Activated naive CD8-positive, alpha-beta T cell treated with anti-CD3 and anti-CD28 coated beads, Interleukin-2, amount 10 ng/mL, durations not matched to agents 7 days and 5 days (primary cell): ENCODE measurements around the gene STX4. TPM values are rescaled to one million over a fixed set of nuclear protein-coding genes. Genes with fewer than 3 reads are reported as not detected.

ENCODE experiments used
- ATAC-seq: fragments of 150-1000 bp; cut with Tn5 transposase; one replicate; pipeline ENCODE4 v1.10.0; 2021; ENCODE audit warnings: low read depth, moderate library complexity
- POLR2A ChIA-PET: fragments of 350-600 bp; sonication (Branson Sonifier 250); formaldehyde crosslinking; loops from one replicate; lab custom pipeline; 2021; ENCODE audit warnings: antibody characterized with exemption; lab: Charles Lee
- DNase-seq: peaks from one replicate; pipeline ENCODE4 v3.0.0; 2021
- H3K27ac Mint-ChIP-seq: one replicate; pipeline ENCODE4 v1.8.0; 2022; ENCODE audit warnings: mild to moderate bottlenecking, mixed read lengths
- H3K27me3 Mint-ChIP-seq: one replicate; pipeline ENCODE4 v1.8.0; 2022; ENCODE audit warnings: mild to moderate bottlenecking, moderate library complexity, mixed read lengths
- H3K36me3 Mint-ChIP-seq: one replicate; pipeline ENCODE4 v1.8.0; 2021; ENCODE audit warnings: mild to moderate bottlenecking, mixed read lengths
- H3K4me1 Mint-ChIP-seq: one replicate; pipeline ENCODE4 v1.8.0; 2021; ENCODE audit warnings: mixed read lengths
- H3K4me3 Mint-ChIP-seq: one replicate; pipeline ENCODE4 v1.8.0; 2022; ENCODE audit warnings: mild to moderate bottlenecking, moderate library complexity, mixed read lengths
- H3K9me3 Mint-ChIP-seq: one replicate; pipeline ENCODE4 v1.8.0; 2021; ENCODE audit warnings: mixed read lengths
- total RNA-seq, 2 experiments: library from RNA; stranded (reverse); gene quantifications; one replicate each; pipeline ENCODE4 v1.2.3, GENCODE V29; 2021

The STX4 gene
- total RNA-seq, 2 experiments from 2014 or later, result 82.8 to 84.8 TPM

DNA sequence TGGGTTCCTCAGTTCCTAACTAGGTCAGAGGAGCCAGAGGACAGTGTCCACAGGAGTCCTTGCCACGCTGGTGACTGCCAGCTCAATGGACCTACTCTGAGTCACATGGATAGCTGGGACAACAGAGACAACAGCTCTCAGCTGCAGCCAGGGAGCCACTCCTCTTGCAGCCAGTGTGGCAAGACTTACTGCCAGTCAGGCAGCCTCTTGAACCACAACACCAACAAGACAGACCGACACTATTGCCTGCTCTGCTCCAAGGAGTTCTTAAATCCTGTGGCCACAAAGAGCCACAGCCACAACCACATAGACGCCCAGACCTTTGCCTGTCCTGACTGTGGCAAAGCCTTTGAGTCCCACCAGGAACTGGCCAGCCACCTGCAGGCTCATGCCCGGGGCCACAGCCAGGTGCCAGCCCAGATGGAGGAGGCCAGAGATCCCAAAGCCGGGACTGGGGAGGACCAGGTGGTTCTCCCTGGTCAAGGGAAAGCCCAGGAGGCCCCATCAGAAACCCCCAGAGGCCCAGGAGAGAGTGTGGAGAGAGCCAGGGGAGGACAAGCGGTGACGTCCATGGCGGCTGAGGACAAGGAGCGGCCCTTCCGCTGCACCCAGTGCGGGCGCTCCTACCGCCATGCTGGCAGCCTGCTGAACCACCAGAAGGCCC lies 47.5 kb downstream of the STX4 start:
- Mint-ChIP-seq H3K27ac (no peak overlapping the region), H3K36me3 (peaks cover 13% of the 10 kb centered on the region), H3K4me3 (no peak overlapping the region), H3K4me1 (peaks cover 15% of the 10 kb centered on the region), H3K27me3 (no peaks in the 10 kb centered on the region), H3K9me3 (no peaks in the 10 kb centered on the region)
- DNase-seq, result no peak
- ATAC-seq, result no peak
- POLR2A ChIA-PET, result no interaction called here

DNA sequence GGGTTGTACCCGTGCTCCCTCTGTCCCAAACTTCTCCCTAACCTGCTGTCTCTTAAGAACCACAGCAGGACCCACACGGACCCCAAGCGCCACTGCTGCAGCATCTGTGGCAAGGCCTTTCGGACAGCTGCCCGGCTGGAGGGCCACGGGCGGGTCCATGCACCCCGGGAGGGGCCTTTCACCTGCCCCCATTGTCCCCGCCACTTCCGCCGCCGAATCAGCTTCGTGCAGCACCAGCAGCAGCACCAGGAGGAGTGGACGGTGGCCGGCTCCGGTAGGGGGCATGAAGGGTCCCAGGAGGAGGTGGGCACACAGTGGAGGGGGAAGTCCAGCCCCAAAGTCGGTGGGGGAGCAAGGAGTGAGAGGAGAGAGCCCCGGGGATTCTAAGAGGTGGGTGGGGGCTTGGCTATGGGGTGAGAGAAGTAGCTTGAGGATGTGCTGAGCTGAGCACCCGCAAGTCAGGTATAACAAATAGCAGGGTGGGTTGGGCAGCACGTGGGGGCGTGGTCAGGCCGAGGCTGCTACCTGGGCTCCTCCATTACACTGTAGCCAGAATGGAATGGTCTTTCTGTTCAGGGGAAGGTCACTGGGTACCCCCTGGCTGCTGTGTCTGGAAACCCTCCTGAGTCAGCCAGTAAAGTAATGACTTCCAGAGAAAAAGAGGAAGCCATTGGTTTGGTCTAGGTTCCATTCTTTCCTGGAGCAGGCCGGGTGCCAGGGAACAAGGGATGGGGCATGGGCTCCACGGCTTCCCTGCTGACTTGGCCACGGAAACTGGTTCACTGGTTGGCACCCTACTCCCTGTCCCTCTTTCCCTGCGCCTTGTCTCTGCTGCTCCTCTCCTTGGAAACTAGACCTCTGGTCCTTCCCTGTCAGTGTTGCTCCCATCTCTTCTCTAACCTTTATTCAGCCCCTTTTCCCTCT lies 48.3 kb downstream of the STX4 start:
- ATAC-seq, result no peak
- no peak for DNase-seq
- peaks cover 16% of the 10 kb centered on the region for H3K36me3 Mint-ChIP-seq
- H3K27me3 Mint-ChIP-seq, result no peaks in the 10 kb centered on the region
- peak overlapping the region; percentile 63 for H3K27ac Mint-ChIP-seq
- POLR2A ChIA-PET, result no interaction called here
- H3K4me1 Mint-ChIP-seq, result peaks cover 14% of the 10 kb centered on the region
- no peak overlapping the region for H3K4me3 Mint-ChIP-seq
- H3K9me3 Mint-ChIP-seq, result no peaks in the 10 kb centered on the region

DNA sequence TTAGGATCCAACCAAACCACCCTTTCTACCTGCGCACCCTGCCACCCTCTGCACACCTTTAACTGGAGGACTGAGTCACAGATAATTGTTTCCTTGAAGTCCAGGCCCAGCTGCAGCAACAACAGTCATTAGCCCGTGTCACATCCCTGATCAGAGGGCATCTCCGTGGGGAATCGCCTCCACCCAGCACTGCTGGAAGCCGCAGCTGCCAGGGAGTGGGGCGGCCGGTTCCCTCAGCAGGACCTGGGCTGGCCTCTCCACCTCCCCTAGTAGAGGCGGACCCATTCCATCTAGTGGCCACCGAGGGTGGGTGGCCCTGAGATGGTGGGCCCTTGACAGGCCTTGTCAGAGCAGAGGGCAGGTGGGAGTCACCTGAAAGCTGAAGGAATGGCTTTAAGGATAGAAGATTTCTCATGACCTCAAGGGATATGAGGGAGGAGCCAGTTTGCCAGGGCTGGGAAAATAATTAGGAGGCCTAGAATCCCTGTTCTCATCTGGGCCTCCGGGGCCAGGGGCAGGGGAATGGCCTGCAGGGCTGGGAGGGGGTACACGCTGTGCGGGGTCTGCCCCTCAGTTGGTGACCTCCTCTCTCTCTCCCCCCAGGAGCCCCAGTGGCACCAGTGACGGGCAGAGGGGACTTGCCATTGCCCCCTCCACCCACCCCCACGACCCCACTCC lies 49.1 kb downstream of the STX4 start:
- H3K27me3 Mint-ChIP-seq, result no peaks in the 10 kb centered on the region
- POLR2A ChIA-PET, result no interaction called here
- H3K27ac Mint-ChIP-seq, result peak overlapping the region; percentile 63
- H3K36me3 Mint-ChIP-seq, result peaks cover 16% of the 10 kb centered on the region
- H3K4me1 Mint-ChIP-seq, result peaks cover 14% of the 10 kb centered on the region
- DNase-seq, result no peak
- H3K9me3 Mint-ChIP-seq, result no peaks in the 10 kb centered on the region
- ATAC-seq, result no peak
- no peak overlapping the region for H3K4me3 Mint-ChIP-seq

DNA sequence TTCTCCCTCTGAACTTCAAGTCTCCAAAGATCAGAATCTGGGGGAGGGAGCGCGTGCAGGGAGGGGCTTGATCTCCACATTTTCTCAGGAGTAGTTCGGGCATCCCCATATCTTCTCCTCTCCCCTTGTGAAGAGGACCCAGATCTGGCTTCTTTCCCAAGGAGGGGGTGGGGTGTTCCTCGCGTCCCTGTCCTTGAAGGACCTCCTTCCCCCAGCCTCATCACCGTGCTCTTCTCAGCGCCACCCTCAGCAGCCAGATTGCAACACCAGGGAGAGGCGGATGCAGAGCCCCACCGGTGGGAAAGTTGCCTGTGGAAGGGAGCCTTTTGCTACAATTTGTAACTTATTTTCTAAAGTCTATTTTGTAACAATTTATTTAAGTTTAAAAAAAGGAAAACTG lies 49.7 kb downstream of the STX4 start:
- Mint-ChIP-seq H3K9me3 (no peaks in the 10 kb centered on the region), H3K4me3 (no peak overlapping the region), H3K36me3 (peaks cover 11% of the 10 kb centered on the region), H3K27ac (no peak overlapping the region), H3K27me3 (no peaks in the 10 kb centered on the region), H3K4me1 (peaks cover 11% of the 10 kb centered on the region)
- DNase-seq, result no peak
- ATAC-seq, result no peak
- POLR2A ChIA-PET, result no interaction called here

DNA sequence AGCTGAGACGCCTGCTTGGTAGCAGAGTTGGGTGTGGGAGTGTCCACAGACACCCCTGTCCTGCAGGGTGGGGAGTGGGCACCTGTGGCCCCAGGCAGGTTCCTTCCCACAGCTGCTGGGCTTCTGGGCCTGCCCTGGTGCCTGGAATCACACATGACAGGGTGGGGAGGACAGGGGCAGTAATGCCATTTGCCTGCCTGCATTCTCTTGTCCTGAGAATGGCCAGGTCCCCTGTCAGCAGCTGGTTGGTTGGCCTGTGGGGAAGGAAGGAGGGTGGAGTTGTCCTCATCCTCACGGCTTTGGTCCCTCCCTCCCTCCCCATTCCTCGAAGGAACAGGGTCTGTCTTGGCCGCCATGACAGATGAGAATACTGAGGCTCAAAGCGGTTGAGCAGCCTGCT lies 50.2 kb downstream of the STX4 start:
- Mint-ChIP-seq H3K36me3 (peaks cover 8% of the 10 kb centered on the region), H3K4me1 (peaks cover 10% of the 10 kb centered on the region), H3K4me3 (no peak overlapping the region), H3K9me3 (no peaks in the 10 kb centered on the region), H3K27me3 (no peaks in the 10 kb centered on the region), H3K27ac (no peak overlapping the region)
- POLR2A ChIA-PET, result interaction anchor here (1.1 kb wide), 1 partner anchor 28 kb away, joined by 3 read pairs; no protein-coding TSS in a partner anchor
- DNase-seq (no peak), ATAC-seq (no peak)

DNA sequence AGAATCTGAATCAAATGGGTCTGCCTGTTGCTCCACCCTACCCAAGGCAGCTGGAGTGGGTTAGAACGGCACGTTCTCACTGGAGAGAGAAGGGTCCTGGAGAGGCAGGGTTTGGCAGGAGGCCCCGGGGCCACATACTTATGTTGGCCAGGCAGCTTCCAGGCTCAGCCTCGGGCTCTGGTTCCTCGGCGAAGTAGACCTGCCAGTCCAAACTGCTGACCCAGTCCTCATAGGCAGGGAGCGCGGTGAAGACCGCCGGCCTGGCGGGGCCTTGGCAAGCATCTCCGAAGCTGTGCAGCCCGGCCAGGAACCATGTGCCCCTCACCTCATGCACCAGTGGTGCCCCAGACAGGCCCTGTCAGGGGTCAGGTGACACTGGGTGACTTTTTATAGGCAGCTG lies 50.6 kb downstream of the STX4 start:
- Mint-ChIP-seq H3K4me1 (peaks cover 10% of the 10 kb centered on the region), H3K27me3 (no peaks in the 10 kb centered on the region), H3K36me3 (peaks cover 8% of the 10 kb centered on the region), H3K4me3 (no peak overlapping the region), H3K27ac (no peak overlapping the region), H3K9me3 (no peaks in the 10 kb centered on the region)
- DNase-seq, result no peak
- POLR2A ChIA-PET, result interaction anchor here (1.1 kb wide), 1 partner anchor 29 kb away, joined by 3 read pairs; no protein-coding TSS in a partner anchor
- no peak for ATAC-seq

DNA sequence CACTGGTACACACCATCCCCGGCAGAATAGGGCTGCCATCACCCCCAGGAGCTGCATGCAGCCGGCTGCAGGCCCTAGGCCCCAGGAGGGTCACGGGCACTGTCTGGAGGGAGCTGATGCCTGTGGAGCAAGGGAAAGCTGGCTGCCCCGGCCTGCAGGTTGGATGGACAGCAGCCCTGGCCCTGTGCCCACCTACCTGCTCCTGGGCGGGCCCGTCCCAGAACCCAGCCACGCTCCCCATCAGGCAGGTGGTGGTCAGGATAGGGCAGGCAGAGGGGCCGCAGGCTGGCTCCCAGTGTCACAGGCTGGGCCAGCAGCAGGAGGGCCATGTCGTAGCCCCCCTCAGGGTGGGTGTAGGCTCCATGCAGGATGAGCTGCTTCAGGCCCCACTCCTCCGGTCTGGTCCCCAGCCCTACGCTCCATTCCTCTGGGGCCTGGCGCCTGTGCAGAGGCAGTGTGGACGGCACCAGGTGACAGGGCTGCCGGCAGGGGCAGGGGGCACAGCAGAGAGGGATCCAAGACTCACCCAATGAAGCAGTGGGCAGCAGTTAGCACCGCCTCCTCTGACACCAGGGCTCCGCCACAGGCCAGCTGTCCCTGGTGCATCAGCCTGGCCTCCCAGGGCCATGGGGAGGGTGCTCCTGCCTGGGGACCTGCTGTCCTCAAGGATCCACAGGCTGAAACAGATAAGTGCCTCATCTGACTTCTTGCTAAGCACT lies 51.4 kb downstream of the STX4 start:
- H3K27me3 Mint-ChIP-seq, result no peaks in the 10 kb centered on the region
- peak overlapping the region; percentile 16 for H3K27ac Mint-ChIP-seq
- H3K4me3 Mint-ChIP-seq, result no peak overlapping the region
- ATAC-seq (peak; percentile 9), DNase-seq (no peak)
- H3K9me3 Mint-ChIP-seq, result no peaks in the 10 kb centered on the region
- peaks cover 8% of the 10 kb centered on the region for H3K4me1 Mint-ChIP-seq
- POLR2A ChIA-PET, result interaction anchor here (0.6 to 1.1 kb wide), 4 partner anchors 9 to 48 kb away, joined by 3 to 5 read pairs (median 3); partner anchors contain the start of gene VKORC1
- peaks cover 5% of the 10 kb centered on the region for H3K36me3 Mint-ChIP-seq

DNA sequence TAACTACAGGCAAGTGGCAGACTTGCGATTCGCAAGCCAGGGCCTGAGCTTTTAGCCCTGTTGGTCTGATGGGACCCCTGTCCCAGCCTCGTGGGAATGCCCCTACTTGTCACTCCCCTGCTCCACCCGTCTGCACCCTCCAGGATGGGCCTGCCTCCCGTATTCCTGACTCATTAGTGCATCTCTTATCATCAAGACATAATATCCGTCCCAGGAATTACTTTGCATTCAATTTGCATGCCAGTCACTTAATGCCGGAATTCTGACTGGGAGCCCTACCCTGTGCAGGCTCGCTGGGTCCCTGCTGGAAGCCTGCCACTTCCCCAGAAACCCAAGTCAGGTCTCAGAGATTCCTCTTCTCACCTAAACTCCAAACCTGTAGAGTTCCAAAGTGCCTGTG lies 52.1 kb downstream of the STX4 start:
- Mint-ChIP-seq H3K9me3 (no peaks in the 10 kb centered on the region), H3K27ac (peak overlapping the region; percentile 16), H3K36me3 (peaks cover 5% of the 10 kb centered on the region), H3K27me3 (no peaks in the 10 kb centered on the region), H3K4me3 (no peak overlapping the region), H3K4me1 (peaks cover 8% of the 10 kb centered on the region)
- no peak for ATAC-seq
- DNase-seq, result no peak
- POLR2A ChIA-PET, result interaction anchor here (1.0 kb wide), 2 partner anchors 9 to 10 kb away, joined by 3 to 5 read pairs; partner anchors contain the start of gene VKORC1

DNA sequence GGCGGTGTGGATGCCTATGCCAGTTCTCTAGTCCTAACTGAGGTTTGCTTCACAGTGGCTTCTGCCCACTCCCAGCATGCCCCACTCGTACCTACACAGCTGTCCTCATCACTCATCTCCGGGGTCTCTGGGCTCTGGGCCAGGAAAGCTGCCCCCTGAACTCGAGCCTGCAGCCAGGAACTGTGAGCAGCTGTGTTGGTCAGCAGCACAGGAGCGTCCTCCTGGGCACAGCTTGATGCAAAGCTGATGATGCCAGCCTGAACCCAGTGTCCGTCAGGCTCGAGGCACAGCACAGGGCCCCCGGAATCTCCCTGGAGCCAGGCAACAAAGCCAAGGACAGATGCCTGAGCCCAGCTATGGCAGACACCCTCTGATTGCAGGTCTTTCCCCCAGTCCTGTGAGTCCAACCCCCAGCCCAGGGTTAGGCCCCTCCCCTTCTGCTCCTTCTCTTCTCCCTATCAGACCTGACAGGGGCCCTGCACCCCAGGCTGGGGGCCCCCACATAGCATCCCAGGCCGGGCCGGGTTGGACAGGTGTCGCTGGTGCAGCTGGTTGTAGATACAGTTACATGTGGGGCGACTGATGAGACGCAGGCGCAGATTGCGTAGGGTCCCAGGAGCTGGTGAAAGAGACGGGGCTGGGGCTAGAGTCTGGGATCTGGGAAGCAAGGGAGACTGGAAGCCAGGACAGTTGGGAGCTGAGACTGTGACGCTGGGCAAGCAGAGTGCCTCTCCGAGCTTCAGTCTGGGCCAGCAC lies 52.7 kb downstream of the STX4 start:
- Mint-ChIP-seq H3K27me3 (no peaks in the 10 kb centered on the region), H3K4me1 (peaks cover 8% of the 10 kb centered on the region), H3K27ac (no peak overlapping the region), H3K4me3 (no peak overlapping the region), H3K9me3 (no peaks in the 10 kb centered on the region), H3K36me3 (peaks cover 7% of the 10 kb centered on the region)
- POLR2A ChIA-PET, result no interaction called here
- no peak for ATAC-seq
- no peak for DNase-seq

DNA sequence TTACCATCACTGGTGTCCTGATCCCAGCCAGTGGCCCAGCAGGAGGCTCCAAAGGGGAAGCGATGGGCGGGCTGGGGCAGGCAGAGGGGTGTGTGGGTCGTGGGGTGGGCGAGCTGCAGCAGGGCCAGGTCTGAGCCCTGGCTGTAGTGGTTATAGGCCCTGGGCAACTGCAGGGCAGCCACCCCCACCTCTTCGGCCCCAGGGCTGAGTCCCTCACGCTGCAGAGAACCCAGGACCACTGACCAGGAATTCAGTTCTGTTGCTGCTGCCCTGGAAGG lies 53.2 kb downstream of the STX4 start:
- Mint-ChIP-seq H3K36me3 (peaks cover 7% of the 10 kb centered on the region), H3K9me3 (no peaks in the 10 kb centered on the region), H3K4me1 (peaks cover 8% of the 10 kb centered on the region), H3K4me3 (no peak overlapping the region), H3K27ac (no peak overlapping the region), H3K27me3 (no peaks in the 10 kb centered on the region)
- ATAC-seq (no peak), DNase-seq (no peak)
- POLR2A ChIA-PET, result no interaction called here

DNA sequence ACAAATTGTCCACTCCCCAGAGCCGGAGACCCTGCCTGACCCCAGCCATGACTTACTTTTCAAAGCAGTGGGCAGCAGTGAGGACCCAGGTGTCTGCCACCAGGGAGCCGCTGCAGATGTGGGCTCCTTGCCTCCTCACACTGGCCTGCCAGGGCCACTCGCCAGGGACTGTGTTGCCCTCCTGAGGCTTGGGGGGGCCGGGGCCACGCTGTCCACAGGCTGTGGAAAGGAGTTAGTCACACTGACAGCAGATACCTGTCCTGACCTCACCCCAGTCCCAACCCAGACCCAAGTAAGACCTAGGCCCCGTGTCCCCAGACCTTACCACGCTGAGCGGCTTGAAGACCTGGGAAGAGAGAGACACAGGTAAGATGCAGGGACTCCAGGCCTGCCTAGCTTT lies 54.1 kb downstream of the STX4 start:
- Mint-ChIP-seq H3K4me3 (no peak overlapping the region), H3K9me3 (no peaks in the 10 kb centered on the region), H3K27me3 (no peaks in the 10 kb centered on the region), H3K27ac (no peak overlapping the region), H3K4me1 (peaks cover 5% of the 10 kb centered on the region), H3K36me3 (peaks cover 6% of the 10 kb centered on the region)
- ATAC-seq (no peak), DNase-seq (no peak)
- POLR2A ChIA-PET, result no interaction called here

DNA sequence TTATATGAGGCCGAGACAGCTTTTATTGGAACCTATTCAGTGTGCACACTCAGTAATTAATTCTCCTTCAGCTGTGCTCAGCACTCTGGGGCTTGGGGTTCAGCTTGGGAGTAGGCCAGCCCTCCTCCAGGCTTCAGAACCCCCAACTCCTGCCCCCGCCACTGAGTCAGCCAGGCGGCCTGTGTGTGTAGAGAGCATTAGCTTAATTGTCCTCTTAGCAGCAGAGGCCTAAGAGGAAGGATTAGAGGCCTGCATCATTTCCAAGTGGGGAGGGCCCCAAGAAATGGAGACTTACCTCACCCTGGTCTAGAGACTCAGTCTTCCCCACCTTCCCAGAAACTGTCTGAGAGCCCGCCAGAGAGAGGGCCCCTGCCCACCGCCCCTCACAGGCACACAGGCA lies 54.6 kb downstream of the STX4 start:
- ATAC-seq, result no peak

More for the DNA sequence above, 54.6 kb downstream of the STX4 start:
- no peak overlapping the region for H3K27ac Mint-ChIP-seq
- H3K4me1 Mint-ChIP-seq, result peaks cover 10% of the 10 kb centered on the region
- no peaks in the 10 kb centered on the region for H3K27me3 Mint-ChIP-seq
- no peaks in the 10 kb centered on the region for H3K9me3 Mint-ChIP-seq
- DNase-seq, result no peak
- peaks cover 7% of the 10 kb centered on the region for H3K36me3 Mint-ChIP-seq
- POLR2A ChIA-PET, result no interaction called here
- H3K4me3 Mint-ChIP-seq, result no peak overlapping the region
